GM06990 (cell line): ENCODE results near the gene IFNA16.
"Not testable (repeated sequence)": the region's sequence is repeated elsewhere in the genome, so short reads cannot be mapped to it uniquely, and the experiment has no call there.

Source experiments
- DNase-seq: peaks from one replicate; pipeline ENCODE4 v3.0.0-alpha.2; 2011; ENCODE audit not compliant: insufficient read length; ENCODE audit errors: extremely low read depth
- H3K27me3 ChIP-seq: replicated peaks from 2 replicates; pipeline ENCODE4 v1.6.0; 2011; ENCODE audit warnings: low read length; ENCODE audit not compliant: control insufficient read depth, insufficient read depth
- H3K36me3 ChIP-seq: 2 replicates; pipeline ENCODE4 v1.5.1; 2011; ENCODE audit warnings: low read length; ENCODE audit not compliant: control insufficient read depth, insufficient read depth
- H3K4me3 ChIP-seq: replicated peaks from 2 replicates; pipeline ENCODE4 v1.5.1; 2011; ENCODE audit warnings: low read depth, mild to moderate bottlenecking, control low read depth, low read length
- TF ChIP-seq, protein P1 (sequence below): IDR thresholded peaks from 2 replicates; pipeline ENCODE4 v1.5.1; 2011; ENCODE audit warnings: low read length, control low read depth, mild to moderate bottlenecking, inconsistent platforms; ENCODE audit not compliant: insufficient read depth, poor library complexity, severe bottlenecking

IFNA16 gene

DNA sequence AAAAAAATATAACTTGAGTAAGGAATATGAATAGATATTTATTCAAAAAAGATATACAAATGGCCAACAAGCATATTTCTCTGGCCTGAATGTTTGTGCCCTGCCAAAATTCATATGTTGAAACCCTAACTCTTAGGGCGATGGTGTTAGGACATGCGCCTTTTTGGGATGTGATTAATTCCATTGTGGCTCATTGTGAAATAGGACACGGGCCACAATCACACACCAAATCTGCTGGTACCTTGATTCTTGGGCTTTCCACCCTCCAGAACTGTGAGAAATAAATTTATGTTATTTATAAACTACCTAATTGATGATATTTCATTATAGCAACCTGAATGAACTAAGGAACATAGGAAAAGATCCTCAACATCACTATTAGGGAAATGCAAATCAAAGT lies 45.0 kb downstream of the IFNA16 start:
- Histone ChIP-seq H3K4me3 (no peak overlapping the region), H3K27me3 (0 out of 2 replicates have a peak, but pooled peaks cover 1% of the 10 kb centered on the region), H3K36me3 (no peaks in the 10 kb centered on the region)
- DNase-seq = no peak
- TF ChIP-seq, protein P1, sequence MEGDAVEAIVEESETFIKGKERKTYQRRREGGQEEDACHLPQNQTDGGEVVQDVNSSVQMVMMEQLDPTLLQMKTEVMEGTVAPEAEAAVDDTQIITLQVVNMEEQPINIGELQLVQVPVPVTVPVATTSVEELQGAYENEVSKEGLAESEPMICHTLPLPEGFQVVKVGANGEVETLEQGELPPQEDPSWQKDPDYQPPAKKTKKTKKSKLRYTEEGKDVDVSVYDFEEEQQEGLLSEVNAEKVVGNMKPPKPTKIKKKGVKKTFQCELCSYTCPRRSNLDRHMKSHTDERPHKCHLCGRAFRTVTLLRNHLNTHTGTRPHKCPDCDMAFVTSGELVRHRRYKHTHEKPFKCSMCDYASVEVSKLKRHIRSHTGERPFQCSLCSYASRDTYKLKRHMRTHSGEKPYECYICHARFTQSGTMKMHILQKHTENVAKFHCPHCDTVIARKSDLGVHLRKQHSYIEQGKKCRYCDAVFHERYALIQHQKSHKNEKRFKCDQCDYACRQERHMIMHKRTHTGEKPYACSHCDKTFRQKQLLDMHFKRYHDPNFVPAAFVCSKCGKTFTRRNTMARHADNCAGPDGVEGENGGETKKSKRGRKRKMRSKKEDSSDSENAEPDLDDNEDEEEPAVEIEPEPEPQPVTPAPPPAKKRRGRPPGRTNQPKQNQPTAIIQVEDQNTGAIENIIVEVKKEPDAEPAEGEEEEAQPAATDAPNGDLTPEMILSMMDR = no peak

DNA sequence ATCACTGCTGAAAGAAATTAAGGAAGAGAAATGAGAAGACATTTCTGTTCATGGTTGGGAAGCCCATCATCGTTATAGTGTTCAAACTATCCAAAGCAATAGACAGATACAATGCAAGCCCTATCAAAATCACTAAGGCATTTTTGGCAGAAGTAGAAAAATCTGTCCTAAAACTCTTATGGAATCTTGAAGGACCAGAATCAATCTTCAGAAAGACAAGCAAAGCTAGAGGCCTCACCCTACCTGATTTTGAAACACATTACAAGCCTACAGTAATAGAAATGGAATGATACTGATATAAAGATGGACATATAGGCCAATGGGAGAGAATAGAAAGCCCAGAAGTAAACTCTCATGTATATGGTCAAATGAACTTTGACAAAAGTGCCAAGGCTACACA lies 45.8 kb downstream of the IFNA16 start:
- Histone ChIP-seq H3K36me3 (no peaks in the 10 kb centered on the region), H3K27me3 (0 out of 2 replicates have a peak, but pooled peaks cover 1% of the 10 kb centered on the region), H3K4me3 (no peak overlapping the region)
- TF ChIP-seq, protein P1 = no peak
- no peak for DNase-seq

DNA sequence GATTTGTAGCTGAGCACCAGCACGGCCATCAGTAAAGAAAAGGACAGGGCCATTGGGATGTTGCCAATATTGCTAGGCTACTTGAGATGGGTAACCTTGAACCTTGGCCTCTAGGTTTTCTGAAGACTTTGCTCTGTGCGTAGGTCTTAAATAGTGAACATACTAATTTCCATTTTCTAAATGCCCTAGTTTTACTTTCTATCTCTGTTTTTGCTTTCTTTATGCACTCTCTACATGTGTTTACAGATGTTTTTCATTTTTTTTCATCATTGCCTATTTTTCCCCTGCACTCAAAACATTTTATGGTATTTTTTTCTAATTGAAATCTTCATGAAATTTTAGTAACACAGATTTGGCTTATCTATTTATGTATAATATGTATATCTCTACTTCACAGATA lies 50.6 kb downstream of the IFNA16 start, which contains the start of gene IFNA21:
Gene IFNA21 (minus strand): TSS at position 101 of the 400 bp plus-strand sequence. CDS start 48 bp downstream, at position 53.
- not testable (repeated sequence) for H3K27me3 ChIP-seq, H3K36me3 ChIP-seq, DNase-seq, H3K4me3 ChIP-seq
